Osteocyte (in vitro differentiated cells): Measurements from ENCODE around the gene VAV3. TPM values are rescaled to one million over a fixed set of nuclear protein-coding genes. Genes with fewer than 3 reads are reported as not detected.

Experiments
- DNase-seq: peaks from one replicate; pipeline ENCODE4 v3.0.0; 2021; ENCODE audit warnings: mixed read lengths; ENCODE audit not compliant: unreplicated experiment; ENCODE audit errors: extremely low spot score
- H3K27ac Mint-ChIP-seq: one replicate; pipeline ENCODE4 v1.8.0; 2021; ENCODE audit warnings: mild to moderate bottlenecking, mixed read lengths; ENCODE audit not compliant: unreplicated experiment
- H3K27me3 Mint-ChIP-seq: one replicate; pipeline ENCODE4 v1.8.0; 2021; ENCODE audit warnings: mixed read lengths; ENCODE audit not compliant: unreplicated experiment
- H3K36me3 Mint-ChIP-seq: one replicate; pipeline ENCODE4 v1.8.0; 2021; ENCODE audit warnings: mixed read lengths; ENCODE audit not compliant: unreplicated experiment
- H3K4me1 Mint-ChIP-seq: one replicate; pipeline ENCODE4 v1.8.0; 2021; ENCODE audit warnings: mixed read lengths; ENCODE audit not compliant: unreplicated experiment
- H3K4me3 Mint-ChIP-seq: one replicate; pipeline ENCODE4 v1.8.0; 2021; ENCODE audit warnings: mild to moderate bottlenecking, moderate library complexity, mixed read lengths; ENCODE audit not compliant: unreplicated experiment
- H3K9me3 Mint-ChIP-seq: one replicate; pipeline ENCODE4 v1.8.0; 2021; ENCODE audit warnings: mixed read lengths; ENCODE audit not compliant: unreplicated experiment
- CTCF ChIP-seq: fragments of 200-600 bp; sonication (generic); IDR thresholded peaks from 2 replicates; pipeline ENCODE4 v1.5.0; 2021; ENCODE audit warnings: antibody characterized with exemption, mild to moderate bottlenecking, moderate library complexity
- total RNA-seq: library from RNA; stranded (reverse); gene quantifications from 2 replicates; pipeline ENCODE4 v1.2.1, GENCODE V29; 2021

Gene VAV3
- total RNA-seq, 1 donor from 2014 or later: not detected

- Mint-ChIP-seq H3K27me3 (peaks cover 2% of the 10 kb centered on the region), H3K4me3 (no peak overlapping the region), H3K36me3 (no peaks in the 10 kb centered on the region), H3K9me3 (no peaks in the 10 kb centered on the region), H3K27ac (no peak overlapping the region), H3K4me1 (no peaks in the 10 kb centered on the region)
- no peak for DNase-seq
- TF ChIP-seq CTCF: no peak
Observed at GRCh38 chr1:107677697-107678096, 287.3 kb downstream of the VAV3 start.

GRCh38 chr1:107674486-107674885 is 290.5 kb downstream of the VAV3 start:
- Mint-ChIP-seq H3K4me3 (no peak overlapping the region), H3K27me3 (peaks cover 2% of the 10 kb centered on the region), H3K9me3 (no peaks in the 10 kb centered on the region), H3K4me1 (no peaks in the 10 kb centered on the region), H3K27ac (no peak overlapping the region), H3K36me3 (no peaks in the 10 kb centered on the region)
- DNase-seq: no peak
- no peak for TF ChIP-seq CTCF

- Mint-ChIP-seq H3K36me3 (no peaks in the 10 kb centered on the region), H3K27ac (no peak overlapping the region), H3K4me1 (peaks cover 2% of the 10 kb centered on the region), H3K27me3 (peaks cover 2% of the 10 kb centered on the region), H3K4me3 (no peak overlapping the region), H3K9me3 (no peaks in the 10 kb centered on the region)
- no peak for DNase-seq
- no peak for TF ChIP-seq CTCF
Observed at GRCh38 chr1:107673006-107673405, 292.0 kb downstream of the VAV3 start.

- no peak for TF ChIP-seq CTCF
- H3K27me3 Mint-ChIP-seq: no peaks in the 10 kb centered on the region
- no peaks in the 10 kb centered on the region for H3K9me3 Mint-ChIP-seq
- no peak for DNase-seq
- H3K4me3 Mint-ChIP-seq: no peak overlapping the region
- H3K36me3 Mint-ChIP-seq: no peaks in the 10 kb centered on the region
- no peak overlapping the region for H3K27ac Mint-ChIP-seq
- H3K4me1 Mint-ChIP-seq: peaks cover 2% of the 10 kb centered on the region
Observed at GRCh38 chr1:107670397-107671040, 294.5 kb downstream of the VAV3 start.

GRCh38 chr1:107669996-107670395 is 295.0 kb downstream of the VAV3 start:
- Mint-ChIP-seq H3K27me3 (no peaks in the 10 kb centered on the region), H3K4me1 (peaks cover 2% of the 10 kb centered on the region), H3K36me3 (no peaks in the 10 kb centered on the region), H3K27ac (no peak overlapping the region), H3K9me3 (no peaks in the 10 kb centered on the region), H3K4me3 (no peak overlapping the region)
- no peak for DNase-seq
- no peak for TF ChIP-seq CTCF
